Measurements from ENCODE around the gene CFAP54. TPM values are rescaled to one million over a fixed set of nuclear protein-coding genes. Genes with fewer than 3 reads are reported as not detected.

CFAP54 gene
- polyA plus RNA-seq, 1 of the 3 experiments (the other 2 are of a cell fraction): 0.87 TPM

GRCh38 chr12:96812153-96812552, 322.8 kb downstream of the CFAP54 start (continued):
- TF ChIP-seq REST (IDR thresholded peaks at IDR 0.05; ENCODE audit: low read depth, low read length): no peak
- TF ChIP-seq NFIC (IDR thresholded peaks at IDR 0.05; ENCODE audit: borderline replicate concordance): no peak
- no peak for TF ChIP-seq TEAD4 (IDR thresholded peaks at IDR 0.05; ENCODE audit: borderline replicate concordance, insufficient read depth)
- TF ChIP-seq MXI1 (IDR thresholded peaks at IDR 0.05; ENCODE audit: low read depth, low read length): no peak

- no peaks in the 10 kb centered on the region for H3K36me3 ChIP-seq (replicated peaks in 1 of 2; ENCODE audit: control insufficient read depth in 1 of 2, insufficient read depth in 2 of 2, low read length in 1 of 2)
- H3K9me3 ChIP-seq: no peaks in the 10 kb centered on the region
- DNase-seq: no peak
- WGBS (ENCODE audit: low lambda C conversion rate): 13% methylated on average over 2 of the region's 2 CpGs
- H3K27me3 ChIP-seq (ENCODE audit: insufficient read depth): no peaks in the 10 kb centered on the region; the same call in 1 of the 2 replicates
- no peak overlapping the region for H3K4me2 ChIP-seq
- H3K9ac ChIP-seq: no peak overlapping the region
- no peak overlapping the region for H3K27ac ChIP-seq (ENCODE audit: low read depth in 2 of 2, low read length in 1 of 2)
- no peaks in the 10 kb centered on the region for H4K20me1 ChIP-seq (ENCODE audit: insufficient read depth)
- H3K4me1 ChIP-seq (ENCODE audit: control insufficient read depth in 1 of 2, insufficient read depth in 2 of 2, low read depth in 1 of 2, low read length in 1 of 2): 0 out of 4 replicates have a peak, but pooled peaks cover 0 to 6% of the 10 kb centered on the region in 2 experiments
- TF ChIP-seq EZH2phosphoT487 (IDR thresholded peaks at IDR 0.05; ENCODE audit: borderline replicate concordance, low read depth) (no peak), CHD2 (IDR thresholded peaks at IDR 0.05; ENCODE audit: low read length, partially characterized antibody) (no peak), MXI1 (IDR thresholded peaks at IDR 0.05; ENCODE audit: low read depth, low read length) (no peak), RAD21 (IDR thresholded peaks at IDR 0.05; ENCODE audit: low read length) (no peak), NFIC (IDR thresholded peaks at IDR 0.05; ENCODE audit: borderline replicate concordance) (no peak), RXRA (IDR thresholded peaks at IDR 0.05; ENCODE audit: borderline replicate concordance, low read depth) (no peak), USF1 (IDR thresholded peaks at IDR 0.05; ENCODE audit: borderline replicate concordance, low read depth) (no peak), REST (IDR thresholded peaks at IDR 0.05; ENCODE audit: low read depth, low read length) (no peak), ELF1 (IDR thresholded peaks at IDR 0.05) (no peak), GABPA (IDR thresholded peaks at IDR 0.05; ENCODE audit: low read depth) (no peak), YY1 (IDR thresholded peaks at IDR 0.05; ENCODE audit: low read depth) (no peak)
- no peaks in the 10 kb centered on the region for H3K9me2 ChIP-seq
- H3K79me2 ChIP-seq (ENCODE audit: insufficient read depth): no peaks in the 10 kb centered on the region
- no peak overlapping the region for H2AFZ ChIP-seq (ENCODE audit: low read depth)
- no peaks in the 10 kb centered on the region for H3F3A ChIP-seq (replicated peaks; ENCODE audit: insufficient read depth)
- POLR2A ChIA-PET: no interaction called here
- CTCF ChIA-PET: no interaction called here
- H3K4me3 ChIP-seq (ENCODE audit: low read depth in 2 of 2, low read length in 1 of 2): no peak overlapping the region
Measured at GRCh38 chr12:96814200-96814599, 324.8 kb downstream of the CFAP54 start.
